Stimulated activated CD8-positive, alpha-beta memory T cell treated with anti-CD3 and anti-CD28 coated beads, Interleukin-15, amount 100 ng/mL, for 48 hours (primary cell): ENCODE data around the gene STAC3.

Experiments
- DNase-seq, 2 donors: peaks; one replicate each; pipeline ENCODE4 v3.0.0-alpha.2; 2020; ENCODE audit warnings: low read depth in 2 of 2

STAC3 gene

GRCh38 chr12:57194253-57194652, 56.7 kb downstream of the STAC3 start:
- DNase-seq: no peak

- no peak for DNase-seq
Observed at GRCh38 chr12:57193706-57194245, 57.2 kb downstream of the STAC3 start.
